GM23338 (cell line): ENCODE measurements around the gene VWA2. TPM values are rescaled to one million over a fixed set of nuclear protein-coding genes. Genes with fewer than 3 reads are reported as not detected.

Source experiments
- ATAC-seq: fragments of 200-7000 bp; cut with Tn5 transposase; 3 replicates; pipeline ENCODE4 v1.9.1; 2020
- DNase-seq: peaks from one replicate; pipeline ENCODE4 v3.0.0-alpha.2; 2015; ENCODE audit warnings: low spot score
- H2AFZ ChIP-seq: fragments of 200-600 bp; sonication (generic); 2 replicates; pipeline ENCODE4 v1.8.0; 2016; ENCODE audit warnings: antibody characterized with exemption, mild to moderate bottlenecking, moderate library complexity
- H3F3A ChIP-seq: fragments of 200-600 bp; sonication (generic); replicated peaks from 2 replicates; pipeline ENCODE4 v1.8.0; 2017; ENCODE audit warnings: antibody characterized with exemption, mixed run types, low read depth
- H3K27ac ChIP-seq: fragments of 200-600 bp; sonication (generic); 2 replicates; pipeline ENCODE4 v1.6.1; 2016; ENCODE audit warnings: low read depth
- H3K27me3 ChIP-seq: fragments of 200-600 bp; sonication (generic); 2 replicates; pipeline ENCODE4 v1.8.0; 2016; ENCODE audit warnings: mild to moderate bottlenecking, mixed run types, moderate library complexity; ENCODE audit not compliant: insufficient read depth
- H3K36me3 ChIP-seq: fragments of 200-600 bp; sonication (generic); 2 replicates; pipeline ENCODE4 v1.8.0; 2016; ENCODE audit warnings: mild to moderate bottlenecking; ENCODE audit not compliant: insufficient read depth
- H3K4me1 ChIP-seq: fragments of 200-600 bp; sonication (generic); 2 replicates; pipeline ENCODE4 v1.8.0; 2016; ENCODE audit warnings: mild to moderate bottlenecking, moderate library complexity; ENCODE audit not compliant: insufficient read depth
- H3K4me2 ChIP-seq: fragments of 200-600 bp; sonication (generic); 2 replicates; pipeline ENCODE4 v1.7.1; 2017; ENCODE audit warnings: mixed run types
- H3K4me3 ChIP-seq: fragments of 200-600 bp; sonication (generic); 2 replicates; pipeline ENCODE4 v1.6.1; 2016; ENCODE audit warnings: mixed run types
- H3K79me2 ChIP-seq: fragments of 200-600 bp; sonication (generic); replicated peaks from 2 replicates; pipeline ENCODE4 v1.8.0; 2017; ENCODE audit warnings: mild to moderate bottlenecking; ENCODE audit not compliant: insufficient read depth
- H3K9me2 ChIP-seq: fragments of 200-600 bp; sonication (generic); 2 replicates; pipeline ENCODE4 v1.8.0; 2017; ENCODE audit not compliant: insufficient read depth
- H4K20me1 ChIP-seq: fragments of 200-600 bp; sonication (generic); replicated peaks from 2 replicates; pipeline ENCODE4 v1.8.0; 2017; ENCODE audit warnings: mild to moderate bottlenecking; ENCODE audit not compliant: insufficient read depth
- H3K27ac Mint-ChIP-seq: 2 replicates; pipeline ENCODE4 v1.8.0; 2020; ENCODE audit warnings: inconsistent platforms, mild to moderate bottlenecking, moderate library complexity, mixed read lengths
- H3K27me3 Mint-ChIP-seq: 3 replicates; pipeline ENCODE4 v1.8.0; 2022; ENCODE audit warnings: low read depth, mild to moderate bottlenecking, moderate library complexity, mixed read lengths, inconsistent platforms; ENCODE audit not compliant: insufficient read depth, poor library complexity
- H3K36me3 Mint-ChIP-seq: 3 replicates; pipeline ENCODE4 v1.8.0; 2021; ENCODE audit warnings: low read depth, mild to moderate bottlenecking, inconsistent platforms, moderate library complexity, mixed read lengths
- H3K4me1 Mint-ChIP-seq: 3 replicates; pipeline ENCODE4 v1.8.0; 2020; ENCODE audit warnings: mild to moderate bottlenecking, inconsistent platforms, mixed read lengths
- H3K4me3 Mint-ChIP-seq: 3 replicates; pipeline ENCODE4 v1.8.0; 2021; ENCODE audit warnings: moderate library complexity, mild to moderate bottlenecking, inconsistent platforms, mixed read lengths
- H3K9me3 Mint-ChIP-seq: 3 replicates; pipeline ENCODE4 v1.8.0; 2020; ENCODE audit warnings: moderate library complexity, mild to moderate bottlenecking, inconsistent platforms, mixed read lengths
- CREB1 ChIP-seq: fragments of 250-450 bp; sonication (Bioruptor Pico); IDR thresholded peaks from 2 replicates; pipeline ENCODE4 v1.5.0; 2020; ENCODE audit warnings: low read depth, mild to moderate bottlenecking, moderate library complexity
- CTCF ChIP-seq, 2 experiments: fragments of 200-600 bp in 1 of 2; sonication (generic) in 1 of 2; conservative IDR thresholded peaks; 2 replicates each; pipeline versions ENCODE4 v1.5.1 to v1.6.1; 2016 to 2017; ENCODE audit warnings: antibody characterized with exemption in 2 of 2, low read depth in 2 of 2, mild to moderate bottlenecking in 2 of 2, moderate library complexity in 1 of 2
- JUNB ChIP-seq: IDR thresholded peaks from one replicate; pipeline ENCODE4 v1.6.1; 2016; ENCODE audit warnings: antibody characterized with exemption; ENCODE audit not compliant: unreplicated experiment
- NANOG ChIP-seq: IDR thresholded peaks from 2 replicates; pipeline ENCODE4 v1.6.1; 2016; ENCODE audit warnings: antibody characterized with exemption, borderline replicate concordance
- POLR2AphosphoS5 ChIP-seq: IDR thresholded peaks from 2 replicates; pipeline ENCODE4 v1.6.1; 2016; ENCODE audit warnings: antibody characterized with exemption, low read depth
- polyA plus RNA-seq: library from polyadenylated mRNA; unstranded; fragments of >200 nt; fragmentation: Nextera tagmentation; extraction: Ambion mirVana; gene quantifications from 2 replicates; pipeline ENCODE4 v1.2.1, GENCODE V29; 2016
- total RNA-seq: library from RNA; depleted of rRNA; stranded (reverse); fragments of >200 nt; shearing (Covaris generic); gene quantifications from 2 replicates; pipeline ENCODE4 v1.2.3, GENCODE V29; 2014

The VWA2 gene
- total and polyA plus RNA-seq, 2 experiments from 2014 or later = 0.48 to 3.7 TPM

GRCh38 chr10:114303556-114303955, 64.5 kb downstream of the VWA2 start:
- H3K4me3 ChIP-seq = no peak overlapping the region
- no peaks in the 10 kb centered on the region for H3K27me3 ChIP-seq
- H3K27ac ChIP-seq = no peak overlapping the region
- 0 out of 2 replicates have a peak overlapping the region, but pooled peaks have one; percentile 49 for H2AFZ ChIP-seq
- Mint-ChIP-seq H3K36me3 (0 out of 3 replicates have a peak, but pooled peaks cover 6% of the 10 kb centered on the region), H3K9me3 (no peaks in the 10 kb centered on the region), H3K4me1 (peaks cover 6% of the 10 kb centered on the region), H3K27me3 (peaks cover 9% of the 10 kb centered on the region), H3K4me3 (peak overlapping the region; percentile 76; the same call in 2 of the 3 replicates), H3K27ac (no peak overlapping the region)
- no peaks in the 10 kb centered on the region for H3K9me2 ChIP-seq
- TF ChIP-seq CREB1 (CRISPR knock-in tag) (no peak), NANOG (0 out of 2 replicates have a peak, but pooled peaks have one; percentile 17)
- H3K79me2 ChIP-seq = no peaks in the 10 kb centered on the region
- no peak for DNase-seq
- peak overlapping the region; percentile 80; the same call in 1 of the 2 replicates for H3K4me2 ChIP-seq
- no peaks in the 10 kb centered on the region for H4K20me1 ChIP-seq
- no peaks in the 10 kb centered on the region for H3F3A ChIP-seq
- no peaks in the 10 kb centered on the region for H3K36me3 ChIP-seq
- ATAC-seq = no peak
- H3K4me1 ChIP-seq = no peaks in the 10 kb centered on the region

- TF ChIP-seq JUNB = no peak
- TF ChIP-seq CTCF (conservative IDR thresholded peaks at IDR 0.05; ENCODE audit: low read depth in 2 of 2) = peak; percentile 90 to 96
- Histone ChIP-seq H3K79me2 (no peaks in the 10 kb centered on the region), H3F3A (no peaks in the 10 kb centered on the region), H3K36me3 (no peaks in the 10 kb centered on the region), H3K4me2 (peak overlapping the region; percentile 80), H2AFZ (peak overlapping the region; percentile 67), H4K20me1 (no peaks in the 10 kb centered on the region), H3K4me3 (peak overlapping the region; percentile 69), H3K27ac (no peak overlapping the region), H3K27me3 (no peaks in the 10 kb centered on the region), H3K4me1 (no peaks in the 10 kb centered on the region), H3K9me2 (no peaks in the 10 kb centered on the region)
- Mint-ChIP-seq H3K27me3 (peaks cover 9% of the 10 kb centered on the region), H3K4me1 (peaks cover 6% of the 10 kb centered on the region), H3K9me3 (no peaks in the 10 kb centered on the region), H3K36me3 (0 out of 3 replicates have a peak, but pooled peaks cover 5% of the 10 kb centered on the region), H3K4me3 (peak overlapping the region; percentile 76), H3K27ac (no peak overlapping the region)
- DNase-seq (peak; percentile 85), ATAC-seq (peak; percentile 76)
Measured at GRCh38 chr10:114304017-114304570, 65.0 kb downstream of the VWA2 start.

GRCh38 chr10:114304571-114305421, 65.7 kb downstream of the VWA2 start:
- TF ChIP-seq CTCF (conservative IDR thresholded peaks at IDR 0.05; ENCODE audit: low read depth in 2 of 2) (peak; percentile 65 to 71), JUNB (no peak), POLR2AphosphoS5 (peak; percentile 43)
- Mint-ChIP-seq H3K9me3 (no peaks in the 10 kb centered on the region), H3K27ac (no peak overlapping the region), H3K4me1 (peaks cover 6% of the 10 kb centered on the region), H3K4me3 (peak overlapping the region; percentile 76), H3K36me3 (no peaks in the 10 kb centered on the region), H3K27me3 (peaks cover 9% of the 10 kb centered on the region)
- H3K4me1 ChIP-seq = no peaks in the 10 kb centered on the region
- peak; percentile 94 for ATAC-seq
- H3K27ac ChIP-seq = no peak overlapping the region
- H3K4me2 ChIP-seq = peak overlapping the region; percentile 80
- no peaks in the 10 kb centered on the region for H3F3A ChIP-seq
- H2AFZ ChIP-seq = peak overlapping the region; percentile 67
- no peaks in the 10 kb centered on the region for H3K9me2 ChIP-seq
- H3K36me3 ChIP-seq = no peaks in the 10 kb centered on the region
- peak overlapping the region; percentile 69 for H3K4me3 ChIP-seq
- peak; percentile 93 for DNase-seq
- H3K27me3 ChIP-seq = no peaks in the 10 kb centered on the region
- H4K20me1 ChIP-seq = no peaks in the 10 kb centered on the region
- H3K79me2 ChIP-seq = no peaks in the 10 kb centered on the region
